ENCODE data around the gene FREM1. TPM values are rescaled to one million over a fixed set of nuclear protein-coding genes. Genes with fewer than 3 reads are reported as not detected.

Gene FREM1
- total RNA-seq, 2 donors from 2014 or later = 2.2 to 2.4 TPM

DNA sequence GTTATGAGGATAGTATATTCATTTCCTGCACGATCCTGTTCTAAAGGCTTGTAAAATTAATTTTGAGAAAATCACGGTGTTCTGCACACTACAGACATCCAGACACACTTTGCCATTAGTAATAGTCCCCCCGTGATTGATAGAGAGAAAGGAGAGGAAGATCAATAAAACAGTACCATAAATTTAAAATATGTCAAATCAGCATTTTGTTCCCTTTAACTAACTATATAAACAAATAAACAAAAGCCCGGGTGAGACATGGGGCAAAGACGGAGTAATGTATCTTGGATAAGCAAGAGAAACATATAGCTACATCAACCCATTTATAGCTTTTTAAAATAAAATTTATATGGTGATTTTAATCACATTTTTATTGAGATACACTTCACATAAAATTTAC, 177.1 kb downstream of the FREM1 start:
- Histone ChIP-seq H3K27me3 (no peaks in the 10 kb centered on the region), H3K4me1 (no peaks in the 10 kb centered on the region), H3K4me3 (no peak overlapping the region), H3K27ac (no peak overlapping the region), H3K9me3 (no peaks in the 10 kb centered on the region), H3K36me3 (no peaks in the 10 kb centered on the region)
- TF ChIP-seq, protein P1, sequence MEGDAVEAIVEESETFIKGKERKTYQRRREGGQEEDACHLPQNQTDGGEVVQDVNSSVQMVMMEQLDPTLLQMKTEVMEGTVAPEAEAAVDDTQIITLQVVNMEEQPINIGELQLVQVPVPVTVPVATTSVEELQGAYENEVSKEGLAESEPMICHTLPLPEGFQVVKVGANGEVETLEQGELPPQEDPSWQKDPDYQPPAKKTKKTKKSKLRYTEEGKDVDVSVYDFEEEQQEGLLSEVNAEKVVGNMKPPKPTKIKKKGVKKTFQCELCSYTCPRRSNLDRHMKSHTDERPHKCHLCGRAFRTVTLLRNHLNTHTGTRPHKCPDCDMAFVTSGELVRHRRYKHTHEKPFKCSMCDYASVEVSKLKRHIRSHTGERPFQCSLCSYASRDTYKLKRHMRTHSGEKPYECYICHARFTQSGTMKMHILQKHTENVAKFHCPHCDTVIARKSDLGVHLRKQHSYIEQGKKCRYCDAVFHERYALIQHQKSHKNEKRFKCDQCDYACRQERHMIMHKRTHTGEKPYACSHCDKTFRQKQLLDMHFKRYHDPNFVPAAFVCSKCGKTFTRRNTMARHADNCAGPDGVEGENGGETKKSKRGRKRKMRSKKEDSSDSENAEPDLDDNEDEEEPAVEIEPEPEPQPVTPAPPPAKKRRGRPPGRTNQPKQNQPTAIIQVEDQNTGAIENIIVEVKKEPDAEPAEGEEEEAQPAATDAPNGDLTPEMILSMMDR (IDR thresholded peaks at IDR 0.05) = no peak
- DNase-seq (ENCODE audit: low spot score) = no peak

DNA sequence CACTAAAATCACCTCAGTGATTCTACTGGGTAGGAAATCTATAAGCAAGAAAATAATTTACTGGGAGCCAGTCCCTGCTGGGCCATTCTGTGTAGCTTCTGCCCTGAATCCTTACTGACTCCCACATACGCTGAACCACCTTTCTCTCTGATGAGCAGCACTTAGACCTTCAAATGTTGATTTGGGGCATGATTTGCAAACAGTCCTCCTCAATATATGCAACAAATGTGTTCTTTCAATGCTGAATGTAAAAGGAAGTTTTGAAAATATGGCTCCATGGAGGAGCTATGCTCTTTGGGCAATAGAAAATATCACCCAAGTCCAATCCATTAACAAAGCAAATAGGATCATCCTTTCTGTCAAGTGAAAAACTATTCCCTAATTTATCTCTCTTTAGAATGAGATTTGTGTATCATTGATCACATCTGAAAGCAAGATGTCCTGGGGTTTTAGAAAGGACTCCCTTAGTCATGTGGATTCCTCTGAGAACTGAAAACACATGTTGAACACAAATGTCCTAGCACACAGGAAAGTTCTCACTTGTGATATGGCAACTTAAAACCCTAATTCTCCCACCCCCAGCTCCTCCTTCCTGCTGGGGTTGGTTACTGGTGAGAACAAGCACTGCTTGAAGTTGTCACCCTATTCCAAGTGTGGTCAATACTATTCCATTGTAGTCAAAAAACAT, 178.8 kb downstream of the FREM1 start:
- TF ChIP-seq, protein P1 (IDR thresholded peaks at IDR 0.05) = no peak
- H3K27ac ChIP-seq = no peak overlapping the region
- no peak for DNase-seq (ENCODE audit: low spot score)

DNA sequence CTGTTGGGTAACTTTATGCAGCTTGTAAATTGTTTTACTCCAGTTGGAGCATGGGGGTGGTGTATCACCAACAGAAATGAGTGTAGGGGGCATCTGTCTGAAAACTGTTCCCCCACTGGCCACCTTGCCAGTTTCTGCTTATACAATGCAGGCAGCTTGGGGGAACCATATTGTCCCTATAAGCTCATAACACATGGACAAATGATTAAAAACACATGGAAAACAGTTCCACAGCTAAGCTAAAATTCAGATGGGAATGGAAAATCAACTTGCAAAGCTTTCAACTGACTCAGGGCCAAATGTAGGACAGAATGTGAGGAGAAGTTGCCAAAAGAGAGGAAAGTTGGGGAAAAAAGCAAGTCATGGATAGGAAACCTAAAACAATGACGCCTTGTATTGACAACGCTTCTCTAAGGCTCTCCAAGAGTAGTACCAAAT, 179.7 kb downstream of the FREM1 start:
- Histone ChIP-seq H3K27ac (no peak overlapping the region), H3K9me3 (no peaks in the 10 kb centered on the region), H3K27me3 (no peaks in the 10 kb centered on the region), H3K36me3 (no peaks in the 10 kb centered on the region), H3K4me1 (no peaks in the 10 kb centered on the region), H3K4me3 (no peak overlapping the region)
- no peak for DNase-seq (ENCODE audit: low spot score)
- TF ChIP-seq, protein P1 (IDR thresholded peaks at IDR 0.05) = no peak

More for the DNA sequence above, 178.8 kb downstream of the FREM1 start:
- no peaks in the 10 kb centered on the region for H3K9me3 ChIP-seq
- no peak overlapping the region for H3K4me3 ChIP-seq
- no peaks in the 10 kb centered on the region for H3K27me3 ChIP-seq
- no peaks in the 10 kb centered on the region for H3K4me1 ChIP-seq
- no peaks in the 10 kb centered on the region for H3K36me3 ChIP-seq

DNA sequence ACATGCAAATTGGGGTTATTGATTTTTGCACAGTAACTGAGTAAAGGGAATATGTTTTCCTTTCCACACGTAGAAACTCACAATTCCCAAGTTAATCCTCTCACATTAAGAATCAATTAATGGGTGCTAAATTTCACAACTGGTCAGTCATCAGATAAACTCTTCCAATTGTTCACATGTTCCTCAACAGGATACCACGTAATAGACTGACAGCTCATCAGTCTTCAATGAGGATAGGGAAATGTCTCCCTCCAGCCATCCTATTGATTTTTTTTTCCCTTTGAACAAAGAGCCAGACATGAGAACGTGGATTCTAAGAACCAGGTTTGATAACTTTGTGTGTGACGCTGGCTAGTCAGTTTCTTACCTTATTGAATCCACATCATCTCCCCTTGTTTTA, 186.9 kb downstream of the FREM1 start:
- Histone ChIP-seq H3K36me3 (no peaks in the 10 kb centered on the region), H3K4me3 (no peak overlapping the region), H3K9me3 (no peaks in the 10 kb centered on the region), H3K27ac (no peak overlapping the region), H3K27me3 (no peaks in the 10 kb centered on the region), H3K4me1 (no peaks in the 10 kb centered on the region)
- TF ChIP-seq, protein P1 (IDR thresholded peaks at IDR 0.05) = no peak
- DNase-seq (ENCODE audit: low spot score) = no peak

DNA sequence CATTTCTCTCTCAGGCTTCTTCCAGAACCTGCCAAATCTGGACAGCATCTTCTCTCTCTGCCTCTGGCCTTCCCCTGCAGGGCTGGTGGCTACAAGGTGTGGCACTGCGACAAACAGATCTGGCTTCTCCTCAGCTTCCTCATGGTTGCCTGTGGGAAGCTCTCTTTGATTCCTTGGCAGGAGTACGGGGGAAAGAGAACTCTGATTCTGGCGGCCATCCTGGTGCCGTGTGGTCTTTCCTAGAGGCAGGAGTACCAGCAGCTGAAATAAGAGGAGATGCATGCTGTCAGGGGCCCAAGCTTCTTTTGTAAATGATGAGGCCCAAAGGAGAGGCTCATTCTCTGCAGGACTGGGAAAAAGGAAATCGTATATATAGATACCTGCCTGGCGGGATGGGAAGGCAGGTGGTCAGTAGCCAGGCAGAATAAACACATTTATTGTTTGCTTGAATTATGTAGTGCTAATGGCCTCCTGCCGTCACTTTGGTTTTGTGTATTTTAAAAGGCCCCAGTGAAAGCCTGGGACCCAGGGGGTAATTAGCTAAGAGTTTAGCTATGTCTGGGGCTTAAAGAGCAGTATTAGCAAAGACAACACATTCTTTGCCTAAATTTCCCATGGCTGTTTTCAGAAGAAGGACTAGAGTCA, 187.7 kb downstream of the FREM1 start, which contains the start of gene CER1:
TSS of gene CER1 (minus strand) at position 343 of the 645 bp plus-strand sequence. CDS start at position 282, 61 bp downstream.
- TF ChIP-seq, protein P1 (IDR thresholded peaks at IDR 0.05) = no peak
- H3K4me3 ChIP-seq = no peak within 1 kb of the TSS
- no peak for DNase-seq (ENCODE audit: low spot score)

More for the DNA sequence above, 187.7 kb downstream of the FREM1 start, which contains the start of gene CER1:
- Histone ChIP-seq H3K9me3 (no peaks in the 10 kb centered on the region), H3K4me1 (no peaks in the 10 kb centered on the region), H3K36me3 (no peaks in the 10 kb centered on the region), H3K27me3 (no peaks in the 10 kb centered on the region), H3K27ac (no peak within 1 kb of the TSS)
